ENCODE results near the gene SPNS2.
"Not testable (repeated sequence)": the region's sequence is repeated elsewhere in the genome, so short reads cannot be mapped to it uniquely, and the experiment has no call there.

Gene SPNS2

DNA sequence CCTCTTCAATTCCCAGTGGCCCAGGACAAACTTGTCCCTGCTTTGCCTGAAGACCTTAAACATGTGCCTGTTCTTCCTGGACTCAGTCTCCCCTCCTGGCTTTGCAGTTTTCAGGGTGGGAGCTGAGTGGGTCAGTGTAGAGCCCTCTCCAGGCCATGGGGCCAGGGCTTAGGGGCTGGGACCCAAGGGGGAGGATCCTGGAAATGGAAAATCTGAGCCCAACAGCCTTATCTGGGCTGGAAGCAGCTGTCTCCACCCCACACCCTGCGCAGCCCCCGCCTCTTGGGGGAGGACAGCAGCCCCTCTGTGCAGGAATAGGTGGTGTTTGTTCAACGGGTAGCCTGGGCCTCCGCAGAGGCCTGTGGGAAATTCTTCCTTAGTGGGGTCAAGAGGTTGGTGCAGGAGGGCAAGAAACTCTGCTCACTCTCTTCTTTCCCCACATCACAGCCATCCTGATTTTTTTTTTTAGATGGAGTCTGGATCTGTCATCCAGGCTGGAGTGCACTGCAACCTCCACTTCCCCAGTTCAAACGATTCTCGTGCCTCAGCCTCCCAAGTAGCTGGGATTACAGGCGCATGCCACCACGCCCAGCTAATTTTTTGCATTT is 78.8 kb downstream of the SPNS2 start:
- Histone ChIP-seq H2AK5ac (ENCODE audit: low read length) (no peak overlapping the region), H3K23ac (ENCODE audit: low read length) (no peak overlapping the region), H3K4me1 (ENCODE audit: control insufficient read depth in 1 of 2, insufficient read depth in 2 of 2, low read length in 2 of 2) (peaks cover 27 to 35% of the 10 kb centered on the region in 2 experiments), H2BK120ac (ENCODE audit: insufficient read depth, low read length, poor library complexity) (peak overlapping the region; percentile 48), H4K91ac (ENCODE audit: low read depth, low read length) (peak overlapping the region; percentile 64), H2BK12ac (ENCODE audit: low read length) (peak overlapping the region; percentile 4), H3K27me3 (ENCODE audit: insufficient read depth, low read length) (no peaks in the 10 kb centered on the region), H3K4ac (ENCODE audit: low read depth, low read length) (no peak overlapping the region), H4K8ac (ENCODE audit: low read depth, low read length) (no peak overlapping the region), H3K9ac (ENCODE audit: low read length) (no peak overlapping the region), H3K18ac (ENCODE audit: low read length) (no peak overlapping the region), H3K79me1 (ENCODE audit: low read length) (peaks cover 13% of the 10 kb centered on the region), H3K27ac (ENCODE audit: low read depth, low read length) (no peak overlapping the region), H3K36me3 (ENCODE audit: control insufficient read depth in 1 of 2, insufficient read depth in 2 of 2, low read length in 2 of 2) (no peaks in the 10 kb centered on the region), H3K4me2 (ENCODE audit: low read length) (no peak overlapping the region), H3K79me2 (ENCODE audit: control insufficient read depth, insufficient read depth, low read length, poor library complexity) (no peaks in the 10 kb centered on the region), H2BK5ac (ENCODE audit: low read depth, low read length, poor library complexity) (no peak overlapping the region), H3K9me3 (ENCODE audit: insufficient read depth, low read depth, low read length) (peaks cover 5% of the 10 kb centered on the region), H4K12ac (ENCODE audit: low read depth, low read length) (no peak overlapping the region), H3K4me3 (ENCODE audit: low read depth, low read length) (no peak overlapping the region), H2AFZ (ENCODE audit: insufficient read depth, low read length, poor library complexity) (no peak overlapping the region), H3K14ac (ENCODE audit: low read length) (no peak overlapping the region)
- no CpG with 5 or more reads among the region's 8 CpGs for WGBS (ENCODE audit: extremely low coverage, insufficient coverage, insufficient read length)
- DNase-seq, result no peak

DNA sequence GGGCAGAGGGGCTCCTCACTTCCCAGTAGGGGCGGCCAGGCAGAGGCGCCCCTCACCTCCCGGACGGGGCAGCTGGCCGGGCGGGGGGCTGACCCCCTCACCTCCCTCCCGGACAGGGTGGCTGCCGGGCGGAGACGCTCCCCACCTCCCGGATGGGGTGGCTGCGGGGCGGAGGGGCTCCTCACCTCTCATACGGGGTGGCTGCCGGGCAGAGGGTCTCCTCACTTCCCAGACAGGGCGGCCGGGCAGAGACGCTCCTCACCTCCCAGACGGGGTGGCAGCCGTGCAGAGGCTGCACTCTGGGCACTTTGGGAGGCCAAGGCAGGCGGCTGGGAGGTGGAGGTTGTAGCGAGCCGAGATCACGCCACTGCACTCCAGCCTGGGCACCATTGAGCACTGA is 79.7 kb downstream of the SPNS2 start:
- not testable (repeated sequence) for H3K4me2 ChIP-seq (ENCODE audit: low read length); H3K4ac ChIP-seq (ENCODE audit: low read depth, low read length); H2AFZ ChIP-seq (ENCODE audit: insufficient read depth, low read length, poor library complexity); H4K8ac ChIP-seq (ENCODE audit: low read depth, low read length); H3K18ac ChIP-seq (ENCODE audit: low read length); H3K27me3 ChIP-seq (ENCODE audit: insufficient read depth, low read length); H3K9me3 ChIP-seq (ENCODE audit: insufficient read depth, low read depth, low read length); H3K9ac ChIP-seq (ENCODE audit: low read length); H2AK5ac ChIP-seq (ENCODE audit: low read length); H2BK120ac ChIP-seq (ENCODE audit: insufficient read depth, low read length, poor library complexity); H3K23ac ChIP-seq (ENCODE audit: low read length); H2BK5ac ChIP-seq (ENCODE audit: low read depth, low read length, poor library complexity); H3K14ac ChIP-seq (ENCODE audit: low read length); H4K91ac ChIP-seq (ENCODE audit: low read depth, low read length); H2BK12ac ChIP-seq (ENCODE audit: low read length); DNase-seq; H4K12ac ChIP-seq (ENCODE audit: low read depth, low read length); H3K27ac ChIP-seq (ENCODE audit: low read depth, low read length); H3K79me2 ChIP-seq (ENCODE audit: control insufficient read depth, insufficient read depth, low read length, poor library complexity); H3K36me3 ChIP-seq (ENCODE audit: control insufficient read depth in 1 of 2, insufficient read depth in 2 of 2, low read length in 2 of 2); H3K4me3 ChIP-seq (ENCODE audit: low read depth, low read length)
- peaks cover 35 to 43% of the 10 kb centered on the region in 2 experiments for H3K4me1 ChIP-seq (ENCODE audit: control insufficient read depth in 1 of 2, insufficient read depth in 2 of 2, low read length in 2 of 2)
- H3K79me1 ChIP-seq (ENCODE audit: low read length), result peaks cover 13% of the 10 kb centered on the region
- WGBS (ENCODE audit: extremely low coverage, insufficient coverage, insufficient read length), result no CpG with 5 or more reads among the region's 24 CpGs

DNA sequence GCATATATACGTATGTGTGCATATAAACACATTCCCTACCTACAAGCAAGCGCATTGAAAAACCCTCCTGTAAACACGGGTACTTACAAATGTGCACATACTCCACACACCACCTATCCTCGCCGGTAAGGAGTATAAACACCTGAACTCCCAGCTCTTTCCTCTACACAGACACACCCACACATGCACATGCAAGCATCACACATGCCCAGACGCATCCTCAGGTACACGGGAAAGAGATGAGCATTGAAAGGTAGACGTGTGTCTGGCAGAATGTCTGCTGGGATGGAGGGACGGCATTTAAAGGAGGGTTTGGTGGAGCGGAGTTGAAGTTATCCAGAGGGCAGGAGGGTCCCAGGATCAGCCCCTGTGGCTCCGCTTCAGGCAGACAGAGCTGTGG is 81.0 kb downstream of the SPNS2 start:
- no peak overlapping the region for H3K4me2 ChIP-seq (ENCODE audit: low read length)
- DNase-seq, result no peak
- no peak overlapping the region for H2AK5ac ChIP-seq (ENCODE audit: low read length)
- peak overlapping the region; percentile 36 for H4K91ac ChIP-seq (ENCODE audit: low read depth, low read length)
- H3K18ac ChIP-seq (ENCODE audit: low read length), result no peak overlapping the region
- H2BK5ac ChIP-seq (ENCODE audit: low read depth, low read length, poor library complexity), result no peak overlapping the region
- H3K4ac ChIP-seq (ENCODE audit: low read depth, low read length), result no peak overlapping the region
- H2BK120ac ChIP-seq (ENCODE audit: insufficient read depth, low read length, poor library complexity), result no peak overlapping the region
- no peak overlapping the region for H3K27ac ChIP-seq (ENCODE audit: low read depth, low read length)
- 100% methylated on average over 3 of the region's 11 CpGs for WGBS (ENCODE audit: extremely low coverage, insufficient coverage, insufficient read length)
- H3K9me3 ChIP-seq (ENCODE audit: insufficient read depth, low read depth, low read length), result peaks cover 4% of the 10 kb centered on the region
- H3K79me2 ChIP-seq (ENCODE audit: control insufficient read depth, insufficient read depth, low read length, poor library complexity), result peaks cover 6% of the 10 kb centered on the region
- no peak overlapping the region for H3K23ac ChIP-seq (ENCODE audit: low read length)
- peaks cover 20% of the 10 kb centered on the region for H3K79me1 ChIP-seq (ENCODE audit: low read length)
- no peak overlapping the region for H3K4me3 ChIP-seq (ENCODE audit: low read depth, low read length)
- no peaks in the 10 kb centered on the region for H3K36me3 ChIP-seq (ENCODE audit: control insufficient read depth in 1 of 2, insufficient read depth in 2 of 2, low read length in 2 of 2)
- H2AFZ ChIP-seq (ENCODE audit: insufficient read depth, low read length, poor library complexity), result no peak overlapping the region
- H2BK12ac ChIP-seq (ENCODE audit: low read length), result no peak overlapping the region
- no peak overlapping the region for H4K8ac ChIP-seq (ENCODE audit: low read depth, low read length)
- no peak overlapping the region for H4K12ac ChIP-seq (ENCODE audit: low read depth, low read length)
- no peak overlapping the region for H3K9ac ChIP-seq (ENCODE audit: low read length)
- H3K27me3 ChIP-seq (ENCODE audit: insufficient read depth, low read length), result no peaks in the 10 kb centered on the region
- H3K14ac ChIP-seq (ENCODE audit: low read length), result no peak overlapping the region
- peaks cover 33 to 44% of the 10 kb centered on the region in 2 experiments for H3K4me1 ChIP-seq (ENCODE audit: control insufficient read depth in 1 of 2, insufficient read depth in 2 of 2, low read length in 2 of 2)

DNA sequence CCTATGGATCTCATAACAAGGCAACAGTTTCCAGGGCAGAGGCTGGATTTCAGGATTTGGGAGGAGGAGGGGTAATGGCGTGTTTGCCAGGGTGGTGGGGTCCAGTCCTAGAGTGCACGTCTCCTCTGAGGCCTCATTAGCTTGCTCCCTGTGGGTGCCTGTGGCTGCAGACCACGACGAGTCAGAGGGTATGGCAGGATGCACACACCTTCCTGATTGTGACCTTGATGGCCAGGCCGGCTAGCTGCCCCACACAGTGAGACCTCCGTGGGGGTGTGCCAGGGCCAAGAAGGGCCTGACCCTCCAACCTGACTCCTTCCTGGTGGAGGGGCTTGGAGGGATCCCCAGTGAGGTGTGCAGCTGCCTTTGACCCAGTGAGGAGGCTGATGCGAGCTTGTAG is 81.6 kb downstream of the SPNS2 start:
- no peak overlapping the region for H3K4me3 ChIP-seq (ENCODE audit: low read depth, low read length)
- no peak overlapping the region for H3K23ac ChIP-seq (ENCODE audit: low read length)
- peaks cover 12% of the 10 kb centered on the region for H3K79me2 ChIP-seq (ENCODE audit: control insufficient read depth, insufficient read depth, low read length, poor library complexity)
- no peak overlapping the region for H2AFZ ChIP-seq (ENCODE audit: insufficient read depth, low read length, poor library complexity)
- H3K79me1 ChIP-seq (ENCODE audit: low read length), result peaks cover 26% of the 10 kb centered on the region
- H3K4me1 ChIP-seq (ENCODE audit: control insufficient read depth in 1 of 2, insufficient read depth in 2 of 2, low read length in 2 of 2), result peaks cover 33 to 46% of the 10 kb centered on the region in 2 experiments
- no peak overlapping the region for H3K27ac ChIP-seq (ENCODE audit: low read depth, low read length)
- peaks cover 1% of the 10 kb centered on the region for H3K9me3 ChIP-seq (ENCODE audit: insufficient read depth, low read depth, low read length)
- H3K9ac ChIP-seq (ENCODE audit: low read length), result no peak overlapping the region
- peak overlapping the region; percentile 36 for H4K91ac ChIP-seq (ENCODE audit: low read depth, low read length)
- no peak for DNase-seq
- no CpG with 5 or more reads among the region's 7 CpGs for WGBS (ENCODE audit: extremely low coverage, insufficient coverage, insufficient read length)
- H3K36me3 ChIP-seq (ENCODE audit: control insufficient read depth in 1 of 2, insufficient read depth in 2 of 2, low read length in 2 of 2), result no peaks in the 10 kb centered on the region
- no peak overlapping the region for H4K12ac ChIP-seq (ENCODE audit: low read depth, low read length)
- peak overlapping the region; percentile 34 for H2AK5ac ChIP-seq (ENCODE audit: low read length)
- no peak overlapping the region for H3K4ac ChIP-seq (ENCODE audit: low read depth, low read length)
- peak overlapping the region; percentile 8 for H2BK120ac ChIP-seq (ENCODE audit: insufficient read depth, low read length, poor library complexity)
- no peak overlapping the region for H3K4me2 ChIP-seq (ENCODE audit: low read length)
- H3K27me3 ChIP-seq (ENCODE audit: insufficient read depth, low read length), result no peaks in the 10 kb centered on the region
- no peak overlapping the region for H4K8ac ChIP-seq (ENCODE audit: low read depth, low read length)
- H2BK5ac ChIP-seq (ENCODE audit: low read depth, low read length, poor library complexity), result peak overlapping the region; percentile 2
- H3K14ac ChIP-seq (ENCODE audit: low read length), result no peak overlapping the region
- peak overlapping the region; percentile 30 for H2BK12ac ChIP-seq (ENCODE audit: low read length)
- H3K18ac ChIP-seq (ENCODE audit: low read length), result no peak overlapping the region

Measured in trophoblast cell (in vitro differentiated cells and primary cell).